ENCODE results near the gene SUPT20HL2.

DNA sequence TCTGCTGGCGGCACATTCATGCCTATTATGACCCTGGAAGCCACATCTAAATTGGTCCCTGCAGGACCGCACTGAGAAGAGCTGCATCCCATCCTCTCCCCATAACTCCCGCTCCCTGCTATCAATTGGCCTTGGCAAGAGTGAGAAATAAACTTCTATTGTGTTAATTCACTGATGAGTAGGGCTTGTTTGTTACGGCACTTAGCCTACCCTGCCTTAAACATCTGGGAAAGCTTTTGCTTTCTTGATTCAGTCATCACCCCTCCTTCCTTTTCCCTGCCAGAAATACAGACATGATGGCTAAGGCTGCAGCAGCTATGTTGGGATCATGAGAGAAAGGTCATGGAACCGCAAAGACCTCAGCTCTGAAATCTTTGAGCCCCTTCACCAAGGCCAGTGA, 36.5 kb downstream of the SUPT20HL2 start:
- TF ChIP-seq POLR2A (IDR thresholded peaks at IDR 0.05; ENCODE audit: extremely low read depth, insufficient read length) (no peak), MAX (IDR thresholded peaks at IDR 0.05; ENCODE audit: low read depth, low read length) (no peak), MYC (IDR thresholded peaks at IDR 0.05; ENCODE audit: low read depth, low read length) (no peak)
- TF ChIP-seq, protein P1, sequence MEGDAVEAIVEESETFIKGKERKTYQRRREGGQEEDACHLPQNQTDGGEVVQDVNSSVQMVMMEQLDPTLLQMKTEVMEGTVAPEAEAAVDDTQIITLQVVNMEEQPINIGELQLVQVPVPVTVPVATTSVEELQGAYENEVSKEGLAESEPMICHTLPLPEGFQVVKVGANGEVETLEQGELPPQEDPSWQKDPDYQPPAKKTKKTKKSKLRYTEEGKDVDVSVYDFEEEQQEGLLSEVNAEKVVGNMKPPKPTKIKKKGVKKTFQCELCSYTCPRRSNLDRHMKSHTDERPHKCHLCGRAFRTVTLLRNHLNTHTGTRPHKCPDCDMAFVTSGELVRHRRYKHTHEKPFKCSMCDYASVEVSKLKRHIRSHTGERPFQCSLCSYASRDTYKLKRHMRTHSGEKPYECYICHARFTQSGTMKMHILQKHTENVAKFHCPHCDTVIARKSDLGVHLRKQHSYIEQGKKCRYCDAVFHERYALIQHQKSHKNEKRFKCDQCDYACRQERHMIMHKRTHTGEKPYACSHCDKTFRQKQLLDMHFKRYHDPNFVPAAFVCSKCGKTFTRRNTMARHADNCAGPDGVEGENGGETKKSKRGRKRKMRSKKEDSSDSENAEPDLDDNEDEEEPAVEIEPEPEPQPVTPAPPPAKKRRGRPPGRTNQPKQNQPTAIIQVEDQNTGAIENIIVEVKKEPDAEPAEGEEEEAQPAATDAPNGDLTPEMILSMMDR (IDR thresholded peaks at IDR 0.05; ENCODE audit: low read depth, low read length), result no peak
